HG02642 (cell line): Measurements from ENCODE around the gene DCAF17.
"Not testable (repeated sequence)": the region's sequence is repeated elsewhere in the genome, so short reads cannot be mapped to it uniquely, and the experiment has no call there.

Experiments used
- ATAC-seq: cut with Tn5 transposase; IDR thresholded peaks from one replicate; pipeline ENCODE4 v1.9.1; 2021; ENCODE audit warnings: mild to moderate bottlenecking; ENCODE audit not compliant: unreplicated experiment, poor library complexity

Gene DCAF17

DNA sequence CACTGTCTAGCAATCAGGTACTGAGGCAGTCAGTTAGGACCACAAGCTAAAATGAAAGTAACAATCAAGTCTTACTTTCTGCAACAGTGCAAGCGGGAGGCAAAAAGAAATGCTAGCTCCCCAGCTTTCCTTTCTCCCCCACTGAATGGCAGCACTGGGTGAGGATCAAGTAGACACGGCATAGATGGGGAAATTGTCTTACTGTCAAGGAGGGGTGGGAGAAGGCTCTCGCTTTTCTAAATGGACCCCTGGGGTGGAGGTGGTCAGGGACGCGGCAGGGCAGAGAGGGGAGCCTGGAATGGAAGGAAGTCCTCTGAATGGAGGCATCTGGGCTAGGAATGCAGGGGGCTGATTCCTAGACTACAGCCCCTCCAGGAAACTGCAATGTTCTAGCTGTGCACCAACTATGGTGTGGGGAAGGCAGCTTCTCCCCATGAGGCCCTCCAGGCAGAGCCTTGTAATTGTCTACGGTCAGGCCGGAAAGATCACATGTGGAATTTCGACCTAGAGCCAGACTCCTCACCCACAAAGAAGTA, 24.5 kb upstream of the DCAF17 start:
- ATAC-seq: no peak

DNA sequence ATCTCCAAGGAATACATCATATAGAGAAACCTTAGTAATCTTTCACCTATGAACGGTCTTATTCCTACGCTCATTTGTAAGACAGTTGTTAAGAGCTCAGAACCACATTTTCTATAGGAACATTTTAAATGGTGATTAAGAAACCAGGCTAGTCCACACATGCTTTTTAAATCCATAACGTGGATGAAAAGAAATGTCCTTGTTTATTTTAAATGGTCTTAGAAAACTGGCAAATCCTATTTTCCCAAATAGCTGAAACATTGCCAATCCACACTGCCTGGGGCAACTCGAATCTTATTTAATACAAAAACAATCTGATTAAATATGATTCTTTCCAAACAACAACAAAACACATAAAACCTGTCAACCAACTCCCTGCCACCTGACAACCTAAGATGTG, 23.9 kb upstream of the DCAF17 start:
- no peak for ATAC-seq

DNA sequence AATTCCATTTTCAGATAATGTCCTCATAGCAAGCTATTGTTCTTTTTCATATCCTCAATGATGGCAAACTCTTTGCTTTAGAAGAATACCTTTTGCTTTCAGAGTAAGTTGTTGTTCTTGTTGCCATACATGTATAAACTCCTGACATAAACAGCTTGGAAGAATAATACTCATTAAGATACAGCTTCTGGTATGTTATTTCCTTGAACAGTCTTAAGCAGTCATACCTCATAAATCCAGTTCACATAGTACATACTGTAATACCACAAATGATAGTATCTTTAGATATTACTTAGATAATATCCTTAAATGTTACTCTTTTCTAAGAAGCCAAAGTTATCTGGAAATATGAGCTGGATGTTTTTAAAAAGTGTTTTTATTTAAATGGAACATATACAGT, 23.4 kb upstream of the DCAF17 start:
- no peak for ATAC-seq

DNA sequence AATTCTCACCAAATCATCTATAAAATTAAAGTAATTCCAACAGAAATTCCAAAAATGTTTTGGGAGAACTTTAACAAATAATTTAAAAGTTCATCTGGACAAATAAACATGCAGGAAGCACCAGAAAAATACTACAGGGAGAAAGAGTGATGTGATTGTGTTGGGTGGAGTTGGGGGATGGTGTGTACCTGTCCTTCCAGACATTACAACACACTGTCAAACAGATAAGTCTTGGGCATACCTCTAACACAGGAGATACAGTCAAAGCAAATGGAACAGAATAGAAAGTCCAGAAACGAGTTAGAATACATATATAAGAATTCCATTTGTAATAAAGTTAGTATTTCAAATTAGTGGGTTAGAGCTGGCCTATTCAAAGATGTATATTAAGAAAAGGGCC, 22.8 kb upstream of the DCAF17 start:
- no peak for ATAC-seq

DNA sequence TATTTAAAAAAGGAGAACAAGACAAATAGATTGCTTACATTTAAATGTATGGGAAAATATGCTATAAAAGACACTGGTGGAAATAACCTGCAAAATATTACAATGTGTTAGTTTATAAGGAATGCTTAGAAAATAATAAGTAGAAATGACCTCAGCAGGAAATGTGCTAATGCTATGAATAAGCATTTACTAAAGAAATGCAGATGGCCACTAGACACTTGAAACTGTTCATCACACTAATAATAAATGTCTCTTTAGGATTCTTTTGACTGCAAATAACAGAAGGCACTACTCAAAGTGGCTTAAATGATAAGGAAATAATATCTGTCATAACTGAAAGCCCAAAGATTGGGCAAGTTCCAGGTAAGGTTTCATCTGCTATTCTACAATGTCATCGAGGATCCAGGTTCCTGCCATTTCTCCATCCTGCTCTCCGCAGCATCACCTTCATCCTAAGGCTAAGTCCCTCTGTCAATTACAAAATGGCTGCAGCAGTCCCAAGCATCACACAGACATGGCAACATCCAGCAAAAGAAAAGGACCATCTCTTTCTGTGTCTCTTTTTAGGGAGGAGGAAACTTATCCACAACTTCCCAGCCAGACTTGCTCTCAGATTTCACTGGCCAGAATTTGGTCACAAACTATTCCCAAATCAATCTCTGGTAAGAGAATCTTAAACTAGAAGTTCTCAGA, 22.1 kb upstream of the DCAF17 start:
- ATAC-seq: no peak

DNA sequence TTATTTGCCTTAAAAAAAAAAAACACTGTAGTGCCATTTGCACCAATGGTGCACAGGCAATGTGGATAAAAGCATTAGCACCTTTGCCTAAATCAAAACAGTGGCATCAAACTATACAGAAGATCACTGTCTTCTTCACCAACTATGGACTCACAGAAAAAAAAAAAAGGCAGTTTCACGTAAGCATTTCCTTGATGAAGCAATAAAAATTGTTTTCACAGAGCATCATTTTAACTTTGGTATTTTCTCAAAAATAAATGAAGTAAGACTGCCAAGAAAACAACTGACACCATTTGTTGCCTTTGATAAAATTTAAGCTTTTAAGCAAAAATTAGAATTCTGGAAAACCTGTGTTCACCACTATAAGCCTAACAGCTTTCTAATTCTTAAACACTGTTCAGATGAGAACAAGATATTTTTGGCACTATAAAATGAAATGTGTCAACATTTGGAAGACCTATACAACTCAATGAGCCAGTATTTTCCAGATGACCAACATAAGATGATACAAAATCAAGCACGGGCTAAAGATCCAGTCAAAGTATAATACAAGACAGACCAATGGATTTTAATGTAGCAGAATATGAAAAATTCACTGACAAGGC, 21.4 kb upstream of the DCAF17 start:
- ATAC-seq: no peak

DNA sequence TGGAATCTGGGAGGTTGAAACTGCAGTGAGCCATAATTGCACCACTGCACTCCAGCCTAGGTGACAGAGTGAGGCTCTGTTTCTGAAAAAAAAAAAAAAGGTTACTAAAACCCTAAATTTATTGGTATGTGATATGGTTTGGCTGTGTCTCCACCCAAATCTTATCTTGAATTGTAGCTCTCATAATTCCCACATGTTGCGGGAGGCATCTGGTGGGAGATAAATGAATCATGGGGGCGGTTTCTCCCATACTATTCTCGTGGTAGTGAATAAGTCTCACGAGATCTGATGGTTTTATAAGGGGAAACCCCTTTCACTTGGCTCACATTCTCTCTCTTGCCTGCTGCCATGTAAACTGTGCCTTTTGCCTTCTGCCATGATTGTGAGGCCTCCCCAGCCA, 19.4 kb upstream of the DCAF17 start:
- ATAC-seq: not testable (repeated sequence)

DNA sequence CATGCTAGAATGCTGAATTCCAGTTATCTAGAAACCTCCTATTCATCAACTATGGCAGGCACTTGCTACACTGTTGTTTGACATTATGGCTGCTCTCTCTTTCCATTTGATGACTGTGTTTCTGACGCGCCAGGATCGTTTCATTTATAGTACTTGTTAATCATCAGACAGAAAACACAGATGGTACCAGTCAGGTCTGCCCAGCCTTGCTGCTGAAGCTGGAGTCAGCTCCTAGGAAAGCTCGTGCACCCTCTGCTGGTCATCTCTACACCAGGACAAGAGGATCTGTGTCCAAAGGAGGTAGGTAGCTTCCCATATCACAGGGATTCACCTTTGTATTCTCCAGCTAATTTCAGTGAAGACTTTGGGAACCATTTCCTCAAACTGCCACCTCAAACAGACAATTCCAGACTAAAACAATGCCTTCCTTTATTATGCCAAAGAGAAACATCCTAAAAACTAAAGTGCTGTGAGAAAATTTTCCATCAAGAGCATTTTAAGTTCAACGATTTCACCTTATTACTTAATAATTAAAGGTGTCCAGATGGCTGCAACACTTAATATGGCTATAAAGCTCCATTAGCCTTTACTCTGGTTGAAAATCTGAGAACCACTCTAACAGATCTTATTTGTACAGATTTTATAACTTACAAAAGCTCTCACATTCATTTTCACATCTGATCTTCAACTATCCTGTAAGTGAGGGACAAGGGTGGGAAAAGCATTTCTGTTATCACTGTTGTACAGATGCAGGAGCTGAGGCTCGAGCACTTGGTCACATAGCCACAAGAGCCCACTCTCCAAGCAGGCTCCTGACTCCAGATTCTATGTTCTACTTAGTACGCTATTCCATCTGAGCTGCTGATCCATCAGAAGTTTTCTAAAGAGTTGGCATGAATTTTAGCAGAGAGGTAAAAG, 17.8 kb upstream of the DCAF17 start:
- ATAC-seq: peak; percentile 90

DNA sequence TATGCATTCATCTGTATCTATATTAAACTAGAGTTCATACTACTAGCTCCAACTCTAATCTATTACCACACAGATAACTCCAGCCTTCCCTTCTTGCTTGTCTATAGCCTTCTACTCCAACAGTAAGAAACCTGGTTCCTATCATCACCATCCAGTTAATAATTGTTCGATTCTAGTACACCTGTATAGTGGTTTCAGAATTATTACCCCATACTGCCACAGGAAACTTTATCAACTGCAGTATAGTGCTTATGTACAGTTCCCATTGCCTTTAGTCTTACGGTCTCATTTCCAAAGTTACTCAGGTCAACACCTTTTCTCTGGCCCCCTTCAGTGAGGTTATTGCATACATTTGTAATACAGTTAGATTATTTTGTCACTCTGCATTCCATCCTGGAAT, 14.7 kb upstream of the DCAF17 start:
- no peak for ATAC-seq

DNA sequence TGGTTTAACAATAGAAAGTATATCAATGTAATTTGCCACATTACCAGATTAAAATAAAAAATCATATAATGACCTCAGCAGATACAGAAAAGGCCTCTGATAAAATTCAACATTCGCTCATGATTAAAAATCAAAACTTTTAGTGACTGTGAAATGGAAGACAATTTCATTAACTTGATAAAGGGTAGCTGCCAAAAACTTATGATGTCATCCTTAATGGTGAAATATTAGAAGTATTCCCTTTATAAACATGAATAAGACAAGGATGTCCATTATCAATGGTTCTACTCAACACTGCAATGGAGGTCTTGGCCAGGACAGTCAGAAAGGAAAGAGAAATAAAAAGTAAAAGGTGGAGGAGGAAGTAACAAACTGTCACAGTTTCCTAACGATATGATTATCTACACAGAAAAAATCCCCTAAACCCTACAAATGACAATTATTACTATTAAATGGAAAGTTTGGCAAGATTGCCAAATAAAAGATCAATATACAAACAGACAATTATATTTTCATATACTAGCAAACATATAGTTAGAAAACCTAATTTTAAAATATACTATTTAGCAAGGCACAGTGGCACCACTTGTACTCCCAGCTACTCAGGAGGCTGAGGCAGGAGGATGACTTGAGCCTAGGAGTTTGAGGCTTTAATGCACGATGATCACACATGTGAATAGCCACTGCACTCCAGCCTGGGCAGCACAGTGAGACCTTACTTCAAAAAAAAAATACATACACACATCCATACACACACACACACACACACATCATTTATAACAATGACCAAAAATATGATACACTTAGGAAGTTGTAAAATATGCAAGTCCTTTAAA, 13.1 kb upstream of the DCAF17 start:
- ATAC-seq: no peak

- ATAC-seq: not testable (repeated sequence)
Observed at GRCh38 chr2:171422710-171423495, 11.1 kb upstream of the DCAF17 start.

GRCh38 chr2:171430516-171431410, 3.3 kb upstream of the DCAF17 start:
- ATAC-seq: no peak

- ATAC-seq: no peak
Observed at GRCh38 chr2:171431677-171432167, 2.3 kb upstream of the DCAF17 start.

GRCh38 chr2:171432206-171432968, 1.6 kb upstream of the DCAF17 start:
- ATAC-seq: no peak

GRCh38 chr2:171432969-171433762, 860 bp upstream of the DCAF17 start:
- no peak for ATAC-seq

GRCh38 chr2:171433763-171434012, 338 bp upstream of the DCAF17 start, which contains the start of gene METTL8:
Gene METTL8, minus strand, starts transcription at chr2:171433990. Its CDS starts 41,805 bp downstream, at chr2:171392185.
- ATAC-seq: no peak

- no peak for ATAC-seq
Observed at GRCh38 chr2:171436307-171436706, 2.3 kb downstream of the DCAF17 start.
